Measurements from ENCODE around the gene PMF1.

DNA sequence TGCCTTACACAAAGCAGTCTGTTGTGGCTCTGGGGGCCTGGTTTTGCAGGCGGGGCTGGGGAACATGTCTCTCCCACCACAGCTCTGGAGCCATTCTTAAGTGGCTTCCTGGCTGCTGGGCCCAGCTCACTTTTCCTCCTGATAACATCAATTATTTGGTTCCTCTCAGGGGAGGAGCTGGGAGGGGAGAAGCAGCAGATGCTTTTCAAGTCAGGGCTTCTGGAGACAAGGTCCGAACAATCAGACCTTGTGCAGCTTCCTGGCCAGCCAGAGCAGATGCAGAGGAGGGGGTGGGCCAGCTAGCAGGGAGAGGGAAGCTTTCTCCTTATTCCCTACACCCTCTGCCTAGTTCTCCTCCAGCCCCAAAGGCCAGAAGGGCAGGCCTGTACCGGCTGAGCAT is 38.7 kb downstream of the PMF1 start:
- TF ChIP-seq, protein P1, sequence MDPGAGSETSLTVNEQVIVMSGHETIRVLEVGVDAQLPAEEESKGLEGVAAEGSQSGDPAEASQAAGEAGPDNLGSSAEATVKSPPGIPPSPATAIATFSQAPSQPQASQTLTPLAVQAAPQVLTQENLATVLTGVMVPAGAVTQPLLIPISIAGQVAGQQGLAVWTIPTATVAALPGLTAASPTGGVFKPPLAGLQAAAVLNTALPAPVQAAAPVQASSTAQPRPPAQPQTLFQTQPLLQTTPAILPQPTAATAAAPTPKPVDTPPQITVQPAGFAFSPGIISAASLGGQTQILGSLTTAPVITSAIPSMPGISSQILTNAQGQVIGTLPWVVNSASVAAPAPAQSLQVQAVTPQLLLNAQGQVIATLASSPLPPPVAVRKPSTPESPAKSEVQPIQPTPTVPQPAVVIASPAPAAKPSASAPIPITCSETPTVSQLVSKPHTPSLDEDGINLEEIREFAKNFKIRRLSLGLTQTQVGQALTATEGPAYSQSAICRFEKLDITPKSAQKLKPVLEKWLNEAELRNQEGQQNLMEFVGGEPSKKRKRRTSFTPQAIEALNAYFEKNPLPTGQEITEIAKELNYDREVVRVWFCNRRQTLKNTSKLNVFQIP (CRISPR knock-in tag; IDR thresholded peaks at IDR 0.05; ENCODE audit: borderline replicate concordance, low read depth), result no peak
- no peak for TF ChIP-seq OSR1 (CRISPR knock-in tag; IDR thresholded peaks at IDR 0.05)
- no peak for TF ChIP-seq SNAI2 (CRISPR knock-in tag; IDR thresholded peaks at IDR 0.05)

Measured in SK-N-SH treated with all-trans-retinoic acid at 6 μM for 48 hours (cell line).